GM12864 (cell line): ENCODE measurements around the gene PRODH.
"Not testable (repeated sequence)": the region's sequence is repeated elsewhere in the genome, so short reads cannot be mapped to it uniquely, and the experiment has no call there.

Experiments used
- DNase-seq: peaks from one replicate; pipeline ENCODE4 v3.0.0-alpha.2; 2011; ENCODE audit warnings: low read depth
- H3K4me3 ChIP-seq: 2 replicates; pipeline ENCODE4 v1.5.1; 2011; ENCODE audit warnings: mild to moderate bottlenecking, low read depth, low read length, control low read depth
- TF ChIP-seq, protein P1 (sequence below): IDR thresholded peaks from 2 replicates; pipeline ENCODE4 v1.5.1; 2011; ENCODE audit warnings: low read depth, mild to moderate bottlenecking, moderate library complexity, low read length, control low read depth, inconsistent platforms; ENCODE audit errors: missing control alignments

PRODH gene

GRCh38 chr22:18911535-18911934, 24.6 kb downstream of the PRODH start:
- not testable (repeated sequence) for H3K4me3 ChIP-seq, DNase-seq

- H3K4me3 ChIP-seq = no peak overlapping the region
- no peak for DNase-seq
- TF ChIP-seq, protein P1, sequence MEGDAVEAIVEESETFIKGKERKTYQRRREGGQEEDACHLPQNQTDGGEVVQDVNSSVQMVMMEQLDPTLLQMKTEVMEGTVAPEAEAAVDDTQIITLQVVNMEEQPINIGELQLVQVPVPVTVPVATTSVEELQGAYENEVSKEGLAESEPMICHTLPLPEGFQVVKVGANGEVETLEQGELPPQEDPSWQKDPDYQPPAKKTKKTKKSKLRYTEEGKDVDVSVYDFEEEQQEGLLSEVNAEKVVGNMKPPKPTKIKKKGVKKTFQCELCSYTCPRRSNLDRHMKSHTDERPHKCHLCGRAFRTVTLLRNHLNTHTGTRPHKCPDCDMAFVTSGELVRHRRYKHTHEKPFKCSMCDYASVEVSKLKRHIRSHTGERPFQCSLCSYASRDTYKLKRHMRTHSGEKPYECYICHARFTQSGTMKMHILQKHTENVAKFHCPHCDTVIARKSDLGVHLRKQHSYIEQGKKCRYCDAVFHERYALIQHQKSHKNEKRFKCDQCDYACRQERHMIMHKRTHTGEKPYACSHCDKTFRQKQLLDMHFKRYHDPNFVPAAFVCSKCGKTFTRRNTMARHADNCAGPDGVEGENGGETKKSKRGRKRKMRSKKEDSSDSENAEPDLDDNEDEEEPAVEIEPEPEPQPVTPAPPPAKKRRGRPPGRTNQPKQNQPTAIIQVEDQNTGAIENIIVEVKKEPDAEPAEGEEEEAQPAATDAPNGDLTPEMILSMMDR = no peak
These were observed 26.5 kb downstream of the PRODH start for GRCh38 chr22:18909556-18909955.

- no peak for DNase-seq
- no peak overlapping the region for H3K4me3 ChIP-seq
- TF ChIP-seq, protein P1 = no peak
These were observed 29.2 kb downstream of the PRODH start for GRCh38 chr22:18906896-18907295.

DNA sequence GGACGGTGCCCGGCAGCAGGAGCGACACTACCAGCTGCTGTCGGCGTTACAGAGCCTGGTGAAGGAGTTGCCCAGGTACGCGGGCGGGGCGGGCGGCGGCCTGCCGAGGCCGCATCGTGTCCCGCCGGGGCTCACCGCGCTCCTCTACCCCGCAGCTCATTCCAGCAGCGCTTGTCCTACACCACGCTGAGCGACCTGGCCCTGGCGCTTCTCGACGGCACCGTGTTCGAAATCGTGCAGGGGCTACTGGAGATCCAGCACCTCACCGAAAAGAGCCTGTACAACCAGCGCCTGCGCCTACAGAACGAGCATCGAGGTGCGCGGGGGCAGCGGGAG, 29.7 kb downstream of the PRODH start:
- DNase-seq = not testable (repeated sequence)

GRCh38 chr22:18905540-18906409, 30.3 kb downstream of the PRODH start, which contains the start of gene DGCR6:
Gene DGCR6 (plus strand): TSS chr22:18906320. CDS start chr22:18906375, 55 bp downstream.
- DNase-seq = no peak
- TF ChIP-seq, protein P1 = no peak
- no peak within 1 kb of the TSS for H3K4me3 ChIP-seq

More for the DNA sequence above, 29.7 kb downstream of the PRODH start:
- not testable (repeated sequence) for H3K4me3 ChIP-seq

- not testable (repeated sequence) for DNase-seq, H3K4me3 ChIP-seq
These were observed 39.9 kb downstream of the PRODH start for GRCh38 chr22:18896037-18896657.

DNA sequence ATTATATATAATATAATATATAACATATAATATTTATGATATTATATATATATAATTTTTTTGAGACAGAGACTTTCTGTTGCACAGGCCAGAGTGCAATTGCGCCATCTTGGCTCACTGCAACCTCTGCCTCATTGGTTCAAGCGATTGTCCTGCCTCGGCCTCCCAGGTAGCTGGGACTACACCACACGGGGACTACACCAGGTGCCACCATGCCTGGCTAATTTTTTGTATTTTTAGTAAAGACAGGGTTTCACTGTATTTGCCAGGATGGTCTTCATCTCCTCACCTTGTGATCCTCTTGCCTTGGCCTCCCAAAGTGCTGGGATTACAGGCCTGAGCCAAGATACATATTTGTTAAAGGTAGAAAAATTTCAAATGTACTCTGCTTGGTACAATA, 42.3 kb downstream of the PRODH start:
- not testable (repeated sequence) for H3K4me3 ChIP-seq, DNase-seq

GRCh38 chr22:18890510-18891192, 45.4 kb downstream of the PRODH start:
- DNase-seq, H3K4me3 ChIP-seq: not testable (repeated sequence)

- H3K4me3 ChIP-seq = no peak overlapping the region
- TF ChIP-seq, protein P1 = no peak
- no peak for DNase-seq
These were observed 48.0 kb downstream of the PRODH start for GRCh38 chr22:18888115-18888514.

DNA sequence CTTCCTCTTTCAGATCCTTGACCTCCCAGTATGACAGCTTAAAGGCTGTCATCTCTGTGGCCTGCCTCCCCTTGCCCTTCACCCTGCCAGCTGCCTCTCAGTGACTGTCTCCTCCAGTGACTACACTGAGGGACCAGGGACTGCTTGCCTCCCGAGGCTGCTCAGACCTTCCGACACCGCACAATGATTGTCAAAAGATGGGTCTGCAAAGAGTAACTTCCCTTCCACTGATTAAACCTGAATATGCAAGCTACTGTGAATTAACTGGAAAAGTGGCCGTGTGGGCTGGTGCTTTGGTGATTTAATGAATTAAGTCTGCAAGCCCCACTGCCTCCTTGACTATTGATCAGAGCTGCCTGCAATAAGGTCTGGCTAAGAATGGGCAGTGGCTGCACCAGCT, 51.6 kb downstream of the PRODH start:
- not testable (repeated sequence) for DNase-seq, H3K4me3 ChIP-seq

- not testable (repeated sequence) for DNase-seq, H3K4me3 ChIP-seq
These were observed 54.8 kb downstream of the PRODH start for GRCh38 chr22:18881260-18881659.
